Prostate gland (tissue), 2 donors: Measurements from ENCODE around the gene FBXW8.

Experiments
- CTCF ChIP-seq, 4 experiments: fragments of 200-600 bp in 2 of 4; fragments of 450-650 bp in 2 of 4; sonication (generic) in 2 of 4; IDR thresholded peaks; 1 replicate in 3 of 4; 2 replicates in 1 of 4; pipeline ENCODE4 v1.5.1; 2016 to 2019; ENCODE audit warnings: antibody characterized with exemption in 4 of 4, mild to moderate bottlenecking in 2 of 4, moderate library complexity in 2 of 4
- POLR2A ChIP-seq: fragments of 450-650 bp; IDR thresholded peaks from one replicate; pipeline ENCODE4 v1.6.1; 2016; ENCODE audit warnings: antibody characterized with exemption, mild to moderate bottlenecking

DNA sequence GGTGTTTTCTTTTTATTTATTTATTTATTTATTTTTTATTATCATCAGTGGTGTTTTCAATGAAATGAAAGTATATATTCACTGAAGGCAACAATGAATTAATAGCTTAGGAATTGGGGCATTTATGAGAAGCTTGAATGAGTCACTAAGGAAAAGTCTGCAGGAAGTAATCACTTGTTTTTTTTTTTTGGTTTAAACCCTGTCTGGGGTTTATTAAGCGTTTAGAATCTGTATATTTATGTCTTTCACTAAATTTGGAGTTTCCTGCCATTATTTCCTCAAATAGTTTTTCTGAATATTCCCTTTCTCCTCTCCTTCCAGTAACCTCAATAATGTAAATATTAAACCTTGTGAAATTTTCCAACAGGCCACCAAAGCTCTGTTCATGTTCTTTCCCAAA, 103.0 kb downstream of the FBXW8 start:
- TF ChIP-seq CTCF (IDR thresholded peaks at IDR 0.05) = no peak
- TF ChIP-seq POLR2A = no peak
